NT2/D1 (cell line): ENCODE results near the gene NOTCH2.

Experiments used
- SUZ12 ChIP-seq: IDR thresholded peaks from 2 replicates; pipeline ENCODE4 v1.6.1; 2011; ENCODE audit not compliant: insufficient read length, insufficient read depth; ENCODE audit errors: extremely low read depth
- YY1 ChIP-seq: IDR thresholded peaks from 2 replicates; pipeline ENCODE4 v1.6.1; 2011; ENCODE audit not compliant: insufficient read length, insufficient read depth
- ZNF274 ChIP-seq: IDR thresholded peaks from 2 replicates; pipeline ENCODE4 v1.6.1; 2011; ENCODE audit warnings: mild to moderate bottlenecking, low read depth, low read length

DNA sequence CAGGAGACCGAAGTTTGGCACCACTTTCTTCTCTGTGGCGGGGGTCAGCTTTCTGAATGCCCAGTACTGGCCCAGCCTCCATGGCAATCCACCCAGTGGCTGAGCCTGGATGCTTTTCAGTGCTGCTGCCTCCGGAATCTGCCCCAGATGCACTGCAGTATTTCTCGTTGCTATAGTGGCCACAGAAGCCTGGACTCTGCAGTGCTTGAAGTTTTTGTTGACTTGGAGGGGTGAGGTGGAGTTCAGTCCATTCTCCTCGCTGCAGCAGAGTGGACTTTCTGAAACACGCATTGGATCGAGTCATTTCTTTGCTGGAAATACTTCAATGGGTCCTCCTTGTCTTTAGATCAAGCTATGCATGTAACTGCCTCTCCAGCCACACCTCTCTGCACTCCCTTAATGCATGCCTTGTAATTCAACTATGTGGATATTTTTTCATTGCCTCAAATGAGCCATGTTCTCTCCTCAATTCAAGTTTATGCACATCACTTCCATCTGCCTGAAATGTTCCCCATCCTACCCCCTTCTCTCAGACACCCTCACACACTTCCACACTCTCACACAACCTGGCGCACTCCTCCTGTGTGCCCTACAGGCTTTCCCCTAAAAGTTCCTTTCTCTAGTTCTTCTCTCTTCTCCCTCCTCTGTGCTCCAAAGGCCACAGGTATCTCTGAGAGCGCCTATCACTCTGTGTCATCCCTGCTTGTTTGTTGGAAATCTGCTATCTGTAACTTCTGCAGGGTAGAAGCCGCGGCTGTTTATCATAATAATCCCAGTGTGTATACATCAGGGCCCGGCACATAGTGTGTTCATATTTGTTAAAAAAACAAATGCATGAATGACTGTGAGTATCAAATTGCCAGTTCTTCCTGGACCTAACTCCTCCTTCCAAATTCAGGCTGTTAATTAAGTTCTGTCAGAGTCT is 189.7 kb downstream of the NOTCH2 start:
- TF ChIP-seq ZNF274 (no peak), SUZ12 (no peak), YY1 (no peak)
